GM23338 (cell line): ENCODE measurements around the gene PDF. TPM values are rescaled to one million over a fixed set of nuclear protein-coding genes. Genes with fewer than 3 reads are reported as not detected.
"Not testable (repeated sequence)": the region's sequence is repeated elsewhere in the genome, so short reads cannot be mapped to it uniquely, and the experiment has no call there.

Experiments used
- ATAC-seq: fragments of 200-7000 bp; cut with Tn5 transposase; 3 replicates; pipeline ENCODE4 v1.9.1; 2020
- DNase-seq: peaks from one replicate; pipeline ENCODE4 v3.0.0-alpha.2; 2015; ENCODE audit warnings: low spot score
- H2AFZ ChIP-seq: fragments of 200-600 bp; sonication (generic); 2 replicates; pipeline ENCODE4 v1.8.0; 2016; ENCODE audit warnings: antibody characterized with exemption, mild to moderate bottlenecking, moderate library complexity
- H3F3A ChIP-seq: fragments of 200-600 bp; sonication (generic); replicated peaks from 2 replicates; pipeline ENCODE4 v1.8.0; 2017; ENCODE audit warnings: antibody characterized with exemption, mixed run types, low read depth
- H3K27ac ChIP-seq: fragments of 200-600 bp; sonication (generic); 2 replicates; pipeline ENCODE4 v1.6.1; 2016; ENCODE audit warnings: low read depth
- H3K27me3 ChIP-seq: fragments of 200-600 bp; sonication (generic); 2 replicates; pipeline ENCODE4 v1.8.0; 2016; ENCODE audit warnings: mild to moderate bottlenecking, mixed run types, moderate library complexity; ENCODE audit not compliant: insufficient read depth
- H3K36me3 ChIP-seq: fragments of 200-600 bp; sonication (generic); 2 replicates; pipeline ENCODE4 v1.8.0; 2016; ENCODE audit warnings: mild to moderate bottlenecking; ENCODE audit not compliant: insufficient read depth
- H3K4me1 ChIP-seq: fragments of 200-600 bp; sonication (generic); 2 replicates; pipeline ENCODE4 v1.8.0; 2016; ENCODE audit warnings: mild to moderate bottlenecking, moderate library complexity; ENCODE audit not compliant: insufficient read depth
- H3K4me2 ChIP-seq: fragments of 200-600 bp; sonication (generic); 2 replicates; pipeline ENCODE4 v1.7.1; 2017; ENCODE audit warnings: mixed run types
- H3K4me3 ChIP-seq: fragments of 200-600 bp; sonication (generic); 2 replicates; pipeline ENCODE4 v1.6.1; 2016; ENCODE audit warnings: mixed run types
- H3K79me2 ChIP-seq: fragments of 200-600 bp; sonication (generic); replicated peaks from 2 replicates; pipeline ENCODE4 v1.8.0; 2017; ENCODE audit warnings: mild to moderate bottlenecking; ENCODE audit not compliant: insufficient read depth
- H3K9me2 ChIP-seq: fragments of 200-600 bp; sonication (generic); 2 replicates; pipeline ENCODE4 v1.8.0; 2017; ENCODE audit not compliant: insufficient read depth
- H4K20me1 ChIP-seq: fragments of 200-600 bp; sonication (generic); replicated peaks from 2 replicates; pipeline ENCODE4 v1.8.0; 2017; ENCODE audit warnings: mild to moderate bottlenecking; ENCODE audit not compliant: insufficient read depth
- H3K27ac Mint-ChIP-seq: 2 replicates; pipeline ENCODE4 v1.8.0; 2020; ENCODE audit warnings: inconsistent platforms, mild to moderate bottlenecking, moderate library complexity, mixed read lengths
- H3K27me3 Mint-ChIP-seq: 3 replicates; pipeline ENCODE4 v1.8.0; 2022; ENCODE audit warnings: low read depth, mild to moderate bottlenecking, moderate library complexity, mixed read lengths, inconsistent platforms; ENCODE audit not compliant: insufficient read depth, poor library complexity
- H3K36me3 Mint-ChIP-seq: 3 replicates; pipeline ENCODE4 v1.8.0; 2021; ENCODE audit warnings: low read depth, mild to moderate bottlenecking, inconsistent platforms, moderate library complexity, mixed read lengths
- H3K4me1 Mint-ChIP-seq: 3 replicates; pipeline ENCODE4 v1.8.0; 2020; ENCODE audit warnings: mild to moderate bottlenecking, inconsistent platforms, mixed read lengths
- H3K4me3 Mint-ChIP-seq: 3 replicates; pipeline ENCODE4 v1.8.0; 2021; ENCODE audit warnings: moderate library complexity, mild to moderate bottlenecking, inconsistent platforms, mixed read lengths
- H3K9me3 Mint-ChIP-seq: 3 replicates; pipeline ENCODE4 v1.8.0; 2020; ENCODE audit warnings: moderate library complexity, mild to moderate bottlenecking, inconsistent platforms, mixed read lengths
- CREB1 ChIP-seq: fragments of 250-450 bp; sonication (Bioruptor Pico); IDR thresholded peaks from 2 replicates; pipeline ENCODE4 v1.5.0; 2020; ENCODE audit warnings: low read depth, mild to moderate bottlenecking, moderate library complexity
- EZH2phosphoT487 ChIP-seq: fragments of 200-600 bp; sonication (generic); IDR thresholded peaks from one replicate; pipeline ENCODE4 v1.8.1; 2018; ENCODE audit warnings: antibody characterized with exemption; ENCODE audit not compliant: unreplicated experiment
- JUNB ChIP-seq: IDR thresholded peaks from one replicate; pipeline ENCODE4 v1.6.1; 2016; ENCODE audit warnings: antibody characterized with exemption; ENCODE audit not compliant: unreplicated experiment
- NANOG ChIP-seq: IDR thresholded peaks from 2 replicates; pipeline ENCODE4 v1.6.1; 2016; ENCODE audit warnings: antibody characterized with exemption, borderline replicate concordance
- POLR2AphosphoS5 ChIP-seq: IDR thresholded peaks from 2 replicates; pipeline ENCODE4 v1.6.1; 2016; ENCODE audit warnings: antibody characterized with exemption, low read depth
- polyA plus RNA-seq: library from polyadenylated mRNA; unstranded; fragments of >200 nt; fragmentation: Nextera tagmentation; extraction: Ambion mirVana; gene quantifications from 2 replicates; pipeline ENCODE4 v1.2.1, GENCODE V29; 2016
- total RNA-seq: library from RNA; depleted of rRNA; stranded (reverse); fragments of >200 nt; shearing (Covaris generic); gene quantifications from 2 replicates; pipeline ENCODE4 v1.2.3, GENCODE V29; 2014
- TF ChIP-seq, protein P1 (sequence below), 2 experiments: fragments of 200-600 bp in 1 of 2; sonication (generic) in 1 of 2; conservative IDR thresholded peaks; 2 replicates each; pipeline versions ENCODE4 v1.5.1 to v1.6.1; 2016 to 2017; ENCODE audit warnings: antibody characterized with exemption in 2 of 2, low read depth in 2 of 2, mild to moderate bottlenecking in 2 of 2, moderate library complexity in 1 of 2
- TF ChIP-seq, protein P2 (sequence below): IDR thresholded peaks from 2 replicates; pipeline ENCODE4 v1.6.1; 2016; ENCODE audit warnings: antibody characterized with exemption
- TF ChIP-seq, protein P3 (sequence below): IDR thresholded peaks from one replicate; pipeline ENCODE4 v1.6.1; 2018; ENCODE audit warnings: antibody characterized with exemption; ENCODE audit not compliant: unreplicated experiment

The PDF gene
- total and polyA plus RNA-seq, 2 experiments from 2014 or later: 18.8 to 43.4 TPM

DNA sequence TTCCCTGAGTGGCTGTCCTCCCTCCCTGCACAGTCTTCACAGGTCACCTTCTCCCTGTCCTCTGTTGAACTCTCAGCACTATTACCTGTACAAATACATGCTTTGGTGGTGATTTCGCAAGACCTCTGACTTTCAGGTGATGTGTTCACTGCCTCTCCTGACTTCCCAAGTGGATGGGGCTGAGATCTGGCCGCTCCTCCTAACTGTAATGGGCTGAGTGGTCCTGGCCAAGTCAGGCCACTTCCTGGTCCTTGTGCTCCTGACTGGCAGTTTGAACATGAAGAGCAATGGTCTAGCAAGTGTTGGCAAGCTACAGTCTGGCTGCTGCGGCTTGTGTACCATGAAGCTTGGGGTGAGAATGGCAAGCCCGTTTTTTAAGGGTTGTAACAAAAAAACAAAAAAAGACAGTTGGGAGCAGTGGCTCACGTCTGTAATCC lies 32.9 kb upstream of the PDF start (continued):
- TF ChIP-seq, protein P1, sequence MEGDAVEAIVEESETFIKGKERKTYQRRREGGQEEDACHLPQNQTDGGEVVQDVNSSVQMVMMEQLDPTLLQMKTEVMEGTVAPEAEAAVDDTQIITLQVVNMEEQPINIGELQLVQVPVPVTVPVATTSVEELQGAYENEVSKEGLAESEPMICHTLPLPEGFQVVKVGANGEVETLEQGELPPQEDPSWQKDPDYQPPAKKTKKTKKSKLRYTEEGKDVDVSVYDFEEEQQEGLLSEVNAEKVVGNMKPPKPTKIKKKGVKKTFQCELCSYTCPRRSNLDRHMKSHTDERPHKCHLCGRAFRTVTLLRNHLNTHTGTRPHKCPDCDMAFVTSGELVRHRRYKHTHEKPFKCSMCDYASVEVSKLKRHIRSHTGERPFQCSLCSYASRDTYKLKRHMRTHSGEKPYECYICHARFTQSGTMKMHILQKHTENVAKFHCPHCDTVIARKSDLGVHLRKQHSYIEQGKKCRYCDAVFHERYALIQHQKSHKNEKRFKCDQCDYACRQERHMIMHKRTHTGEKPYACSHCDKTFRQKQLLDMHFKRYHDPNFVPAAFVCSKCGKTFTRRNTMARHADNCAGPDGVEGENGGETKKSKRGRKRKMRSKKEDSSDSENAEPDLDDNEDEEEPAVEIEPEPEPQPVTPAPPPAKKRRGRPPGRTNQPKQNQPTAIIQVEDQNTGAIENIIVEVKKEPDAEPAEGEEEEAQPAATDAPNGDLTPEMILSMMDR (conservative IDR thresholded peaks at IDR 0.05; ENCODE audit: low read depth in 2 of 2): no peak
- TF ChIP-seq NANOG (no peak), EZH2phosphoT487 (no peak), JUNB (no peak), CREB1 (no peak), POLR2AphosphoS5 (no peak)
- TF ChIP-seq, protein P2, sequence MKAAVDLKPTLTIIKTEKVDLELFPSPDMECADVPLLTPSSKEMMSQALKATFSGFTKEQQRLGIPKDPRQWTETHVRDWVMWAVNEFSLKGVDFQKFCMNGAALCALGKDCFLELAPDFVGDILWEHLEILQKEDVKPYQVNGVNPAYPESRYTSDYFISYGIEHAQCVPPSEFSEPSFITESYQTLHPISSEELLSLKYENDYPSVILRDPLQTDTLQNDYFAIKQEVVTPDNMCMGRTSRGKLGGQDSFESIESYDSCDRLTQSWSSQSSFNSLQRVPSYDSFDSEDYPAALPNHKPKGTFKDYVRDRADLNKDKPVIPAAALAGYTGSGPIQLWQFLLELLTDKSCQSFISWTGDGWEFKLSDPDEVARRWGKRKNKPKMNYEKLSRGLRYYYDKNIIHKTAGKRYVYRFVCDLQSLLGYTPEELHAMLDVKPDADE: no peak
- TF ChIP-seq, protein P3, sequence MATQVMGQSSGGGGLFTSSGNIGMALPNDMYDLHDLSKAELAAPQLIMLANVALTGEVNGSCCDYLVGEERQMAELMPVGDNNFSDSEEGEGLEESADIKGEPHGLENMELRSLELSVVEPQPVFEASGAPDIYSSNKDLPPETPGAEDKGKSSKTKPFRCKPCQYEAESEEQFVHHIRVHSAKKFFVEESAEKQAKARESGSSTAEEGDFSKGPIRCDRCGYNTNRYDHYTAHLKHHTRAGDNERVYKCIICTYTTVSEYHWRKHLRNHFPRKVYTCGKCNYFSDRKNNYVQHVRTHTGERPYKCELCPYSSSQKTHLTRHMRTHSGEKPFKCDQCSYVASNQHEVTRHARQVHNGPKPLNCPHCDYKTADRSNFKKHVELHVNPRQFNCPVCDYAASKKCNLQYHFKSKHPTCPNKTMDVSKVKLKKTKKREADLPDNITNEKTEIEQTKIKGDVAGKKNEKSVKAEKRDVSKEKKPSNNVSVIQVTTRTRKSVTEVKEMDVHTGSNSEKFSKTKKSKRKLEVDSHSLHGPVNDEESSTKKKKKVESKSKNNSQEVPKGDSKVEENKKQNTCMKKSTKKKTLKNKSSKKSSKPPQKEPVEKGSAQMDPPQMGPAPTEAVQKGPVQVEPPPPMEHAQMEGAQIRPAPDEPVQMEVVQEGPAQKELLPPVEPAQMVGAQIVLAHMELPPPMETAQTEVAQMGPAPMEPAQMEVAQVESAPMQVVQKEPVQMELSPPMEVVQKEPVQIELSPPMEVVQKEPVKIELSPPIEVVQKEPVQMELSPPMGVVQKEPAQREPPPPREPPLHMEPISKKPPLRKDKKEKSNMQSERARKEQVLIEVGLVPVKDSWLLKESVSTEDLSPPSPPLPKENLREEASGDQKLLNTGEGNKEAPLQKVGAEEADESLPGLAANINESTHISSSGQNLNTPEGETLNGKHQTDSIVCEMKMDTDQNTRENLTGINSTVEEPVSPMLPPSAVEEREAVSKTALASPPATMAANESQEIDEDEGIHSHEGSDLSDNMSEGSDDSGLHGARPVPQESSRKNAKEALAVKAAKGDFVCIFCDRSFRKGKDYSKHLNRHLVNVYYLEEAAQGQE: no peak

DNA sequence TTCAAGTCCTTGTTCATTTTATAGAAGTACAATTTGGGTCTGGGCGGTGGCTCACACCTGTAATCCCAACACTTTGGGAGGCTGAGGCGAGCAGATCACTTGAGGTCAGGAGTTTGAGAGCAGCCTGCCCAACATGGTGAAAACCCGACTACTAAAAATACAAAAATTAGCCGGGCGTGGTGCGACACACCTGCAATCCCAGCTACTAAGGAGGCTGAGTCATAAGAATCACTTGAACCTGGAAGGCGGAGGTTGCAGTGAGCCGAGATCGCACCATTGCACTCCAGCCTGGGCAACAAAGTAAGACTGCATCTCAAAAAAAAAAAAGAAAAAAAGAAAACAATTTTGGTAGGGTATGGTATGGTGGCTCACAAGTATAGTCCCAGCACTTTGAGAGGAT lies 29.7 kb upstream of the PDF start:
- not testable (repeated sequence) for H3K4me1 Mint-ChIP-seq, H3K27ac ChIP-seq, H3K27me3 Mint-ChIP-seq, H3K4me3 ChIP-seq, H3F3A ChIP-seq, H2AFZ ChIP-seq, ATAC-seq, H3K36me3 Mint-ChIP-seq, H3K4me2 ChIP-seq, DNase-seq, H3K36me3 ChIP-seq, H3K79me2 ChIP-seq, H3K4me3 Mint-ChIP-seq, H3K9me2 ChIP-seq, H3K27me3 ChIP-seq, H3K4me1 ChIP-seq, H3K9me3 Mint-ChIP-seq, H4K20me1 ChIP-seq, H3K27ac Mint-ChIP-seq
